NT2/D1 (cell line): ENCODE data around the gene TATDN2.

ENCODE experiments used
- DNase-seq: peaks from one replicate; pipeline ENCODE4 v3.0.0-alpha.2; 2011; ENCODE audit warnings: low read depth, low spot score
- H3K27me3 ChIP-seq: 2 replicates; pipeline ENCODE4 v1.6.0; 2011; ENCODE audit warnings: mild to moderate bottlenecking; ENCODE audit not compliant: insufficient read length, insufficient read depth
- H3K36me3 ChIP-seq: 2 replicates; pipeline ENCODE4 v1.6.1; 2011; ENCODE audit warnings: mild to moderate bottlenecking, low read length, mixed read lengths; ENCODE audit not compliant: insufficient read depth, insufficient read length
- H3K4me1 ChIP-seq: 2 replicates; pipeline ENCODE4 v1.5.1; 2011; ENCODE audit not compliant: insufficient read depth, insufficient read length
- H3K4me3 ChIP-seq: 2 replicates; pipeline ENCODE4 v1.5.1; 2011; ENCODE audit warnings: low read depth; ENCODE audit not compliant: insufficient read length
- H3K9ac ChIP-seq: 2 replicates; pipeline ENCODE4 v1.6.0; 2011; ENCODE audit warnings: low read depth; ENCODE audit not compliant: insufficient read length
- H3K9me3 ChIP-seq: 2 replicates; pipeline ENCODE4 v1.5.1; 2011; ENCODE audit warnings: mild to moderate bottlenecking, low read length; ENCODE audit not compliant: insufficient read depth
- SUZ12 ChIP-seq: IDR thresholded peaks from 2 replicates; pipeline ENCODE4 v1.6.1; 2011; ENCODE audit not compliant: insufficient read length, insufficient read depth; ENCODE audit errors: extremely low read depth
- YY1 ChIP-seq: IDR thresholded peaks from 2 replicates; pipeline ENCODE4 v1.6.1; 2011; ENCODE audit not compliant: insufficient read length, insufficient read depth
- ZNF274 ChIP-seq: IDR thresholded peaks from 2 replicates; pipeline ENCODE4 v1.6.1; 2011; ENCODE audit warnings: mild to moderate bottlenecking, low read depth, low read length

Gene TATDN2

GRCh38 chr3:10251006-10251405 is 2.7 kb downstream of the TATDN2 start:
- H3K4me3 ChIP-seq, result no peak overlapping the region
- peaks cover 47% of the 10 kb centered on the region for H3K36me3 ChIP-seq

DNA sequence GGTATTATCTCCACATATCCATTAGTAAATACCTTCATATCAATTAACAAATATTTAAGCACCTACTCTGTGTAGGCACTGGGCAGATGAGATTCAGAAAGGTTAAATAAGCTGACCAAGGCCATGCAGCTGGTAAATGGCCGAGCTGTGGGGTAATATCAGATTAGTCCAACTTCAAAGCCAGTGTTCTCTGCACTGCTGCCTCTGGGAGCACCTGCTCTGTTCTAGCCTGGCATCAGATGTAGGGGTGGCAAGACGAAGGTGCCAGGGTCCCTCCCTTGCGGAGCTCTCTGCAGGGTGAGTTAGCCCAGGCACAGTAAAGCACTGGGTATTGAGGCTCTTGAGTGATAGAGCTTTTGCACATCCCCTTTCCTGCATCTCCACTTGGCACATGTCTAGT is 5.5 kb downstream of the TATDN2 start:
- TF ChIP-seq ZNF274 (no peak), YY1 (no peak), SUZ12 (no peak)
- Histone ChIP-seq H3K27me3 (no peaks in the 10 kb centered on the region), H3K4me1 (peaks cover 2% of the 10 kb centered on the region), H3K4me3 (no peak overlapping the region), H3K9ac (no peak overlapping the region), H3K9me3 (no peaks in the 10 kb centered on the region), H3K36me3 (peaks cover 59% of the 10 kb centered on the region)
- DNase-seq, result no peak

More at GRCh38 chr3:10251006-10251405, 2.7 kb downstream of the TATDN2 start:
- DNase-seq, result no peak
- Histone ChIP-seq H3K9me3 (peaks cover 16% of the 10 kb centered on the region), H3K9ac (peak overlapping the region; percentile 17), H3K4me1 (peaks cover 2% of the 10 kb centered on the region), H3K27me3 (no peaks in the 10 kb centered on the region)
- TF ChIP-seq SUZ12, result no peak
- no peak for TF ChIP-seq YY1
- no peak for TF ChIP-seq ZNF274

DNA sequence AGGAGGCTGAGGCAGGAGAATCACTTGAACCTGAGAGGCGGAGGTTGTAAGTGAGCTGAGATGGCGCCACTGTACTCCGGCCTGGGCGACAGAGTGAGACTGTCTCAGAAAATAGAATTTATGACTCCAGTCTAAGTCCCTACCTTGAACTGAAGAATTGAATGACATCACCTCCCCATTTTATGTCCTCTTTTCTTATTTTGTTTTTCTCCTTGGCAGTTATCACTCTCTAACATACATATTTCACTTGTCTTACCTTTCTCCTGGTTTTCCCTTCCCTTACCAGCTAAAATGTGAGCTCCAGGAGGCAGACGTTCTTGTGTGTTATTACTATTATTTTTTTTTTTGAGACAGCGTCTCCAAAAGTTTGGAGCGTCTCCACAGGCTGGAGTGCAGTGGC is 7.6 kb downstream of the TATDN2 start:
- peaks cover 72% of the 10 kb centered on the region for H3K36me3 ChIP-seq
- H3K4me1 ChIP-seq, result peaks cover 2% of the 10 kb centered on the region
- no peak for DNase-seq
- H3K4me3 ChIP-seq, result no peak overlapping the region
- no peaks in the 10 kb centered on the region for H3K27me3 ChIP-seq
- no peaks in the 10 kb centered on the region for H3K9me3 ChIP-seq
- H3K9ac ChIP-seq, result no peak overlapping the region
- TF ChIP-seq SUZ12 (no peak), ZNF274 (no peak), YY1 (no peak)

GRCh38 chr3:10259036-10259435 is 10.8 kb downstream of the TATDN2 start:
- peaks cover under 1% of the 10 kb centered on the region for H3K4me1 ChIP-seq
- H3K36me3 ChIP-seq, result peaks cover 57% of the 10 kb centered on the region
- DNase-seq, result no peak

GRCh38 chr3:10259798-10260197 is 11.5 kb downstream of the TATDN2 start:
- no peak overlapping the region for H3K9ac ChIP-seq
- no peak for DNase-seq
- H3K9me3 ChIP-seq, result no peaks in the 10 kb centered on the region
- TF ChIP-seq YY1 (no peak), SUZ12 (no peak), ZNF274 (no peak)
- peaks cover 52% of the 10 kb centered on the region for H3K36me3 ChIP-seq
- no peaks in the 10 kb centered on the region for H3K27me3 ChIP-seq
- H3K4me3 ChIP-seq, result no peak overlapping the region
- peaks cover 2% of the 10 kb centered on the region for H3K4me1 ChIP-seq

More at GRCh38 chr3:10259036-10259435, 10.8 kb downstream of the TATDN2 start:
- Histone ChIP-seq H3K9ac (no peak overlapping the region), H3K4me3 (no peak overlapping the region), H3K9me3 (no peaks in the 10 kb centered on the region), H3K27me3 (no peaks in the 10 kb centered on the region)
- TF ChIP-seq YY1 (no peak), SUZ12 (no peak), ZNF274 (no peak)

GRCh38 chr3:10260211-10260701 is 12.0 kb downstream of the TATDN2 start:
- Histone ChIP-seq H3K4me1 (peaks cover 2% of the 10 kb centered on the region), H3K9me3 (no peaks in the 10 kb centered on the region), H3K4me3 (no peak overlapping the region), H3K9ac (no peak overlapping the region), H3K36me3 (peaks cover 49% of the 10 kb centered on the region), H3K27me3 (no peaks in the 10 kb centered on the region)
- TF ChIP-seq YY1, result no peak
- TF ChIP-seq ZNF274, result no peak
- no peak for TF ChIP-seq SUZ12
- no peak for DNase-seq

DNA sequence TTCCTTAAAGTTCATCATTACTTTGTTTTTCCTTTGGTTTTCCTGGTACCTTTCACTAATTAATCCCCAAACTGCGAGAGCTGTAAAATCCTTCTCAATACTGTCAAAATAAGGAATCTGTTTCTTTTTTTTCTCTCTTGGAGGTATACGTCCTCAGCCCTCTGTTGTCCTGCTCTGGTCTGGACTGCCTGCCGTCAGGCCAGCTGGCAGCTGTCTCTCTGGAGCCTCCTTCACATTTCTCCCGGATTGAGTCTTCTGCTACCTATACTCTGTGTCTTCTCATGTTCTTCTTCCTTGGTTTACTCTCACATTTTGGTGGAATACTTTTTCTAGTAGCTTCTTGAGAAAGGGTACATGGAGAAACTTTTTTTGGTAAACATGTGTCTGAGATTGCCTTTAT is 13.8 kb downstream of the TATDN2 start:
- DNase-seq, result no peak
- Histone ChIP-seq H3K4me3 (no peak overlapping the region), H3K36me3 (peaks cover 50% of the 10 kb centered on the region), H3K9me3 (no peaks in the 10 kb centered on the region), H3K9ac (no peak overlapping the region), H3K4me1 (peaks cover 2% of the 10 kb centered on the region), H3K27me3 (no peaks in the 10 kb centered on the region)
- TF ChIP-seq YY1, result no peak
- TF ChIP-seq ZNF274, result no peak
- no peak for TF ChIP-seq SUZ12
